Nephron progenitor cell (in vitro differentiated cells): ENCODE measurements around the gene ANKRD33.

Source experiments
- DNase-seq: peaks from one replicate; pipeline ENCODE4 v3.0.0; 2021
- H3K27ac Mint-ChIP-seq: 2 replicates; pipeline ENCODE4 v1.8.0; 2021; ENCODE audit warnings: mild to moderate bottlenecking, moderate library complexity, mixed read lengths
- H3K27me3 Mint-ChIP-seq: 2 replicates; pipeline ENCODE4 v1.8.0; 2021; ENCODE audit warnings: mild to moderate bottlenecking, low read depth, mixed read lengths; ENCODE audit not compliant: poor library complexity
- H3K36me3 Mint-ChIP-seq: 2 replicates; pipeline ENCODE4 v1.8.0; 2021; ENCODE audit warnings: low read depth, mixed read lengths
- H3K4me1 Mint-ChIP-seq: 2 replicates; pipeline ENCODE4 v1.8.0; 2021; ENCODE audit warnings: mixed read lengths
- H3K4me3 Mint-ChIP-seq: 2 replicates; pipeline ENCODE4 v1.8.0; 2021; ENCODE audit warnings: mild to moderate bottlenecking, moderate library complexity, mixed read lengths
- H3K9me3 Mint-ChIP-seq: 2 replicates; pipeline ENCODE4 v1.8.0; 2021; ENCODE audit warnings: mild to moderate bottlenecking, moderate library complexity, mixed read lengths
- TF ChIP-seq, protein P1 (sequence below): fragments of 200-600 bp; sonication (generic); IDR thresholded peaks from 2 replicates; pipeline ENCODE4 v1.5.0; 2021; ENCODE audit warnings: antibody characterized with exemption

The ANKRD33 gene

GRCh38 chr12:51863933-51864832, 23.7 kb upstream of the ANKRD33 start:
- peaks cover 81% of the 10 kb centered on the region for H3K4me1 Mint-ChIP-seq
- DNase-seq = peak; percentile 91

GRCh38 chr12:51864833-51865670, 22.9 kb upstream of the ANKRD33 start:
- peak; percentile 50 for DNase-seq
- peaks cover 85% of the 10 kb centered on the region for H3K4me1 Mint-ChIP-seq
- H3K4me3 Mint-ChIP-seq = peak overlapping the region; percentile 68
- H3K27me3 Mint-ChIP-seq = peaks cover 12% of the 10 kb centered on the region
- no peaks in the 10 kb centered on the region for H3K36me3 Mint-ChIP-seq
- no peaks in the 10 kb centered on the region for H3K9me3 Mint-ChIP-seq
- TF ChIP-seq, protein P1, sequence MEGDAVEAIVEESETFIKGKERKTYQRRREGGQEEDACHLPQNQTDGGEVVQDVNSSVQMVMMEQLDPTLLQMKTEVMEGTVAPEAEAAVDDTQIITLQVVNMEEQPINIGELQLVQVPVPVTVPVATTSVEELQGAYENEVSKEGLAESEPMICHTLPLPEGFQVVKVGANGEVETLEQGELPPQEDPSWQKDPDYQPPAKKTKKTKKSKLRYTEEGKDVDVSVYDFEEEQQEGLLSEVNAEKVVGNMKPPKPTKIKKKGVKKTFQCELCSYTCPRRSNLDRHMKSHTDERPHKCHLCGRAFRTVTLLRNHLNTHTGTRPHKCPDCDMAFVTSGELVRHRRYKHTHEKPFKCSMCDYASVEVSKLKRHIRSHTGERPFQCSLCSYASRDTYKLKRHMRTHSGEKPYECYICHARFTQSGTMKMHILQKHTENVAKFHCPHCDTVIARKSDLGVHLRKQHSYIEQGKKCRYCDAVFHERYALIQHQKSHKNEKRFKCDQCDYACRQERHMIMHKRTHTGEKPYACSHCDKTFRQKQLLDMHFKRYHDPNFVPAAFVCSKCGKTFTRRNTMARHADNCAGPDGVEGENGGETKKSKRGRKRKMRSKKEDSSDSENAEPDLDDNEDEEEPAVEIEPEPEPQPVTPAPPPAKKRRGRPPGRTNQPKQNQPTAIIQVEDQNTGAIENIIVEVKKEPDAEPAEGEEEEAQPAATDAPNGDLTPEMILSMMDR = no peak
- peak overlapping the region; percentile 94 for H3K27ac Mint-ChIP-seq

More at GRCh38 chr12:51863933-51864832, 23.7 kb upstream of the ANKRD33 start:
- Mint-ChIP-seq H3K27ac (peak overlapping the region; percentile 94), H3K9me3 (no peaks in the 10 kb centered on the region), H3K36me3 (no peaks in the 10 kb centered on the region), H3K4me3 (peak overlapping the region; percentile 72), H3K27me3 (peaks cover 12% of the 10 kb centered on the region)
- TF ChIP-seq, protein P1 = no peak

DNA sequence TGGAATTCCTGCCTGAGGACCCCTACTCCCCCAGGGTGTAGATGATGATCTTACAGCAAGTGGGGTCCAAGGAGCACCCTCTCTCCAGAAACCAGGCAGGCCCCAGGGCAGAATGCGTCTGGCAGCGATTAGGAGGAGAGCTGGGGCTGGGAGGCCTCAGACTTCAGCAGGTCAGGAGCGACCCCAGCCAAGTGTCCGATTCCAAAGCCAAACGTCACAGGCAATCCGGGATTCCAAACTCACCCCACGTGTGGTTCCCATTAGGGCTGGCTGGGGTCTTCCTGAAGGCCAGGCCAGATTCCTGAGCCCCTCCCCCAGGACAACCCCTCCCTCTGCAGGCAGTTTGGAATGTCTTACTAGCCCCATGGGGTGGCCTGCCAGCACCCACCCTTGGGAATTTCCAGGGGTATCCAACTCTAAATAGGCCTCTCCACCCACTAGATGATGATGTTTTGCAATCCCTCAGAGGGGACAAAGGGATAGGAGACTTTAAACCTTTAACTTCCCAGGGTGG, 22.1 kb upstream of the ANKRD33 start:
- Mint-ChIP-seq H3K9me3 (no peaks in the 10 kb centered on the region), H3K4me3 (peak overlapping the region; percentile 56), H3K36me3 (no peaks in the 10 kb centered on the region), H3K4me1 (peaks cover 92% of the 10 kb centered on the region), H3K27ac (peak overlapping the region; percentile 83), H3K27me3 (peaks cover 12% of the 10 kb centered on the region)
- TF ChIP-seq, protein P1 = no peak
- DNase-seq = peak; percentile 44

GRCh38 chr12:51866324-51866723, 21.6 kb upstream of the ANKRD33 start:
- Mint-ChIP-seq H3K4me3 (peak overlapping the region; percentile 56), H3K36me3 (no peaks in the 10 kb centered on the region), H3K9me3 (no peaks in the 10 kb centered on the region), H3K27me3 (peaks cover 12% of the 10 kb centered on the region), H3K27ac (peak overlapping the region; percentile 68), H3K4me1 (peaks cover 92% of the 10 kb centered on the region)
- DNase-seq = no peak
- TF ChIP-seq, protein P1 = no peak

DNA sequence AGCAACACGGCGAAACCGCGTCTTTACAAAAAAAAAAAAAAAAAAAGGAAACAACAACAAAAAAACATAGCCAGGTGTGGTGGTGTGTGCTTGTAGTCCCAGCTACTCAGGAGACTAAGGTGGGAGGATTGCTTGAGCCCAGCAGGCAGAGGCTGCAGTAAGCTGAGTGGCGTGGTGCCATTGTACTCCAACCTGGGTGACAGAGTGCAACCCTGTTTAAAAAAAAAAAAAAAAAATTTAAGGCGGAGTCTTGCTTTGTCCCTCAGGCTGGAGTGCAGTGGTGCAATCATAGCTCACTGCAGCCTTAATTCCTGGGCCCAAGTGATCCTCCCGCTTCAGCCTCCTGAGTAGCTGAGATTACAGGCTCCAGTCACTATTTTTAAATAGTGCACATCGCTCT, 21.1 kb upstream of the ANKRD33 start:
- H3K27ac Mint-ChIP-seq = no peak overlapping the region
- peaks cover 92% of the 10 kb centered on the region for H3K4me1 Mint-ChIP-seq
- H3K27me3 Mint-ChIP-seq = peaks cover 12% of the 10 kb centered on the region
- DNase-seq = no peak
- no peaks in the 10 kb centered on the region for H3K9me3 Mint-ChIP-seq
- H3K4me3 Mint-ChIP-seq = no peak overlapping the region
- no peaks in the 10 kb centered on the region for H3K36me3 Mint-ChIP-seq
- TF ChIP-seq, protein P1 = no peak
